GM18519 (cell line): ENCODE measurements around the gene ITGA6.
A peak's percentile ranks its signal among the peaks of the same experiment; 100 is the strongest.

ENCODE experiments used
- ATAC-seq: cut with Tn5 transposase; IDR thresholded peaks from one replicate; pipeline ENCODE4 v1.9.1; 2021; ENCODE audit warnings: mild to moderate bottlenecking, moderate library complexity; ENCODE audit not compliant: unreplicated experiment, low FRiP score

Gene ITGA6

GRCh38 chr2:172461591-172462372 lies 34.4 kb downstream of the ITGA6 start:
- ATAC-seq: peak; percentile 55

- no peak for ATAC-seq
Measured at GRCh38 chr2:172462373-172462848, 35.0 kb downstream of the ITGA6 start.

- no peak for ATAC-seq
Measured at GRCh38 chr2:172462849-172463381, 35.5 kb downstream of the ITGA6 start.

- no peak for ATAC-seq
Measured at GRCh38 chr2:172464400-172465129, 37.2 kb downstream of the ITGA6 start.

- no peak for ATAC-seq
Measured at GRCh38 chr2:172465417-172466334, 38.3 kb downstream of the ITGA6 start.

GRCh38 chr2:172467382-172467781 lies 40.0 kb downstream of the ITGA6 start:
- ATAC-seq: no peak

- no peak for ATAC-seq
Measured at GRCh38 chr2:172470958-172471922, 43.9 kb downstream of the ITGA6 start.

- no peak for ATAC-seq
Measured at GRCh38 chr2:172472446-172473033, 45.2 kb downstream of the ITGA6 start.

GRCh38 chr2:172473167-172473566 lies 45.8 kb downstream of the ITGA6 start:
- no peak for ATAC-seq

GRCh38 chr2:172478353-172478752 lies 51.0 kb downstream of the ITGA6 start:
- no peak for ATAC-seq

GRCh38 chr2:172480301-172481218 lies 53.2 kb downstream of the ITGA6 start:
- no peak for ATAC-seq

- ATAC-seq: no peak
Measured at GRCh38 chr2:172481507-172482262, 54.3 kb downstream of the ITGA6 start.

GRCh38 chr2:172484253-172484652 lies 56.9 kb downstream of the ITGA6 start:
- no peak for ATAC-seq

- ATAC-seq: no peak
Measured at GRCh38 chr2:172484706-172485105, 57.3 kb downstream of the ITGA6 start.

- ATAC-seq: no peak
Measured at GRCh38 chr2:172488556-172488955, 61.2 kb downstream of the ITGA6 start.

GRCh38 chr2:172489681-172490080 lies 62.3 kb downstream of the ITGA6 start:
- ATAC-seq: no peak

GRCh38 chr2:172496160-172496608 lies 68.8 kb downstream of the ITGA6 start:
- ATAC-seq: no peak
